ENCODE data around the gene IFNL1.
"Not testable (repeated sequence)": the region's sequence is repeated elsewhere in the genome, so short reads cannot be mapped to it uniquely, and the experiment has no call there.

The IFNL1 gene

DNA sequence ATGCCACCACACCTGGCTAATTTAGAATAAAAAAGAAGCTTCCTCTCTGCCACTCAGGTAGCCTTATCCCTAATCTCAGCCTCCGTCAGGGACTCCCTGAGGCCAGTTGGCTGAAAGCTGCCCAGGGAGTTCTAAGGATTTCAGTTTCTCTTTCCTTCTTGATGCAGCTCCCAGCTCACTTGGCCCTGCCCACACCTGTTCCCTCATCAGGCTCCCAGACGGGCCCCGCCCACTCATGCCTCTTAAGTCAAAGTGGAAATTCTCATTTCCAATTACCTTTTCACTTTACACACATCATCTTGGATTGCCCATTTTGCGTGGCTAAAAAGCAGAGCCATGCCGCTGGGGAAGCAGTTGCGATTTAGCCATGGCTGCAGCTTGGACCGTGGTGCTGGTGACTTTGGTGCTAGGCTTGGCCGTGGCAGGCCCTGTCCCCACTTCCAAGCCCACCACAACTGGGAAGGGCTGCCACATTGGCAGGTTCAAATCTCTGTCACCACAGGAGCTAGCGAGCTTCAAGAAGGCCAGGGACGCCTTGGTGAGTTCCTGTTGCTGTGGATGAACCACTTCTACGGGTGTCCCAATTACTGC is at the start of gene IFNL1:
TSS of gene IFNL1 (plus strand) at position 353 of the 591 bp plus-strand sequence. CDS start at position 368, 15 bp downstream.
- DNase-seq (ENCODE audit: low read depth) = no peak

DNA sequence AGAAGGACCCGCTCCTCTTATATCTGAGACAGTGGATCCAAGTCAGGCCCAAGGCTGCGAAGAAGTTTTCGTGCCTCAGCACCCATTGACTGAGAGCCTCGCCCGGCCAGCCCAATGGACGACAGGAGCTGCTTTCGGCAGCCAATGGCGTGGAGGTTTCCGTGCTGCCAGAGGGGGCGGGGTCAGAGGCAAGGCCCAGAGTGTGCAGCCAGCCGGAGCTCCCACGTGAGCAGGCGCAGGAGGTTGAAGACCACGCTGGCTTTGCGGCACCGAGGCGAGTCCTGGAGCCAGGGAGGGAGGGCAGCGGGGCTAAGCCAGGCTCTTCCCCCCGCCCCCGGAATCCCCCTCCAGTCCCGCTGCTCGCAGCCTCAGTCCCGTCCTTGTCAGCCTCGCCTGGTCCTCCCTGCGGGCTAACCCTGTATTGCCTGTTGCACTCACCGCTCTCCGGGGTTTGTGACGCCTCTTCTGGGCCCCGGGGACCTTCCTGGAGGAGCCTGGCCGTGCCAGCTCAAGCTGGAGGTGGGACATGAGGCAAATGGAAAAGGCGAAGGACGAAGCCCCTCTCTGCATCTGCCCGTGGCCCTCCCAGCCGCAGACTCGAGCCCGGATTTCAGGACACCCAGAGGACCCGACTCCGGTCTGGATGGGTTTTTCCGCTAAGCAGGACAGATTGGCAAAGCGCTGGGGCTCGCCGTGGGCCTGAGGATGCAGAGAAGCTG is 49.1 kb upstream of the IFNL1 start:
- DNase-seq (ENCODE audit: low read depth) = no peak

DNA sequence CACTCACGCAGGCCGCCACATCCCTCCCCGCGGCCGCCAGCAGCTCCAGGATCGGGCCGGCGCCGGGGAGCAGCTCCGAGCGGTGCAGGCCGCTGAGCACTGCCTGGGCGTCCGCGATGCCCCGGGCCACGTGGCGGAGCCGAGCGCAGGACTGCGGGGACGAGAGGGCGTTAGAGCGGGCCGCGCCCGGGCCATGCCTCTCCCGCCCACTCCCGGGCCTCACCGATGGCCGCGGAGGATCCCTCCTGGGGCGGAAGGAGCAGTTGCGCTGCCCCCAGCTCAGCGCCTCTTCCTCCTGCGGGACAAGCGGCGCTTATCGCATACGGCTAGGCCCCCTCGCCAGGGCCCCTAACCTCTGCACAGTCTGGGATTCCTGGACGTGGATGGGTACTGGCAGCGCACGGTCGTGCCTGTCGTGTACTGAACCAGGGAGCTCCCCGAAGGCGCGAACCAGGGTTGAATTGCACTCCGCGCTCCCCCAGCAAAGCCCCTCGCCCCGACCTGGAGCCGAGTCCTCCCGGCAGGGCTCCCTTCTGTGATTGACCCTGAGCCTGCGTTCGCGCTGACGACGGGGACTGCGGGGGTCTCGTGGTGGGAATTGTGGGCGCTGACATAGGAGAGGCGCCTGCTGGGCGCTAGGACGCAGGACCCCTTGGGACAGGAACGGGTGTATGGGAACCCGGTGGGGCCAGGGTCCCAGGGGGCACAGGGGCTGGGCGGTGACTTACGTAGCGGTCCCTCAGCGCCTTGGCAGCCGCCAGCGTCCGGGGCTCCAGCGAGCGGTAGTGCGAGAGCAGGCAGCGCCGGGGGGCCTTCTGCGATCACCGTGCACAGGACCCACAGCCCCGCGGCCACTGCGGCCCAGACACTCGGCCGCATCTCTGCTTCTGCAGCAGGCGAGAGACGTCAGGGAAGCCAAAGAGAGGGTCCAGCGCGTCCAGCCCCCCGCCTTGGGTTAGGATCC is 48.2 kb upstream of the IFNL1 start:
- no peak for DNase-seq (ENCODE audit: low read depth)

- no peak for DNase-seq (ENCODE audit: low read depth)
Measured at GRCh38 chr19:39248806-39249205, 47.4 kb upstream of the IFNL1 start, which contains the start of gene IFNL4. Gene IFNL4 (minus strand): TSS chr19:39248856.

GRCh38 chr19:39251081-39251480 is 45.1 kb upstream of the IFNL1 start:
- no peak for DNase-seq (ENCODE audit: low read depth)

GRCh38 chr19:39251846-39252245 is 44.4 kb upstream of the IFNL1 start:
- no peak for DNase-seq (ENCODE audit: low read depth)

DNA sequence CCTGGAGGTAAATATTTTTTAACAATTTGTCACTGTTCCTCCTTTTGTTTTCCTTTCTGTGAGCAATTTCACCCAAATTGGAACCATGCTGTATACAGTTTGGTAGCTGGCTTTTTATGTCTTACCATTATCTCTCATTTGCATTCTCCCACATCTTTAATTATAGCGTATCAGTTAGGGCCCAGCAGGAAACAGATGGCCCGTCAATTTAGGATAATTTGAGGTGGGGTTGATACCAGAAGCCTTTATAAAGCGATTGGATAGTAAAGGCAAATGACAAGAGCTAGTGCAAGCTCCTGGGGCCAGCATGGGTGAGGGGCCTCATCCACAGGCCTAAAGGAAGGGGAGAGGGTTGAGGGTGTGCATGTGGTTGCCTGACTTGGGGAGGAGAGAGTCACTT is 43.7 kb upstream of the IFNL1 start:
- no peak for DNase-seq (ENCODE audit: low read depth)

DNA sequence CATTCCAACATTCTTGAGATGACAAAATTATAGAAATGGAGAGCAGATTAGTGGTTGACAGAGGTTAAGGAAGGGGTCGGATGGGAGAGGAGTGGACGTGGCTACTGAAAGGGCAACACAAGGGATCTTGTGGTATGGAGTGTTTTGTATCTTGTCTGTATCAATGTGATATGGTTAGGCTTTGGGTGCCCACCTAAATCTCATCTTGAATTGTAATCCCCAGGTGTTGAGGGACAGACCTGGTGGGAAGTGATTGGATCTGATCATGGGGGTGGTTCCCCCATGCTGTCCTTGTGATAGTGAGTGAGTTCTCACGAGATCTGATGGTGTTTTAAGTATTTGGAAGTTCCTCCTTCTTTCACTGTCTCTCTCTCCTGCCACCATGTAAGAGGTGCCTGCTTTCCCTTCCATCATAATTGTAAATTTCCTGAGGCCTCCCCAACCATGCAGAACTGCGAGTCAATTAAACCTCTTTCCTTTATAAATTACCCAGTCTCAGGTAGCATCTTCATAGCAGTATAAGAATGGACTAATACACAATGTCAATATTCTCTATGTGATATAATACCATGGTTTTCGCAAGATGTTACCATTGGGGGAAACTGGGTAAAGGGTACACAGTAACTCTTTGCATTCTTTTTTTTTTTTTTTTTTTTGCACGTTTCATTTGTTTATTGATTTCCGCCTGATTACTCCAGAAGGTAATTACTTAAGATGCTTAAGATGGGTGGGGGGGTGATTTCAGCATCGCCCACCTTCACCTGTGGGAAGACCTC is 42.6 kb upstream of the IFNL1 start:
- no peak for DNase-seq (ENCODE audit: low read depth)

DNA sequence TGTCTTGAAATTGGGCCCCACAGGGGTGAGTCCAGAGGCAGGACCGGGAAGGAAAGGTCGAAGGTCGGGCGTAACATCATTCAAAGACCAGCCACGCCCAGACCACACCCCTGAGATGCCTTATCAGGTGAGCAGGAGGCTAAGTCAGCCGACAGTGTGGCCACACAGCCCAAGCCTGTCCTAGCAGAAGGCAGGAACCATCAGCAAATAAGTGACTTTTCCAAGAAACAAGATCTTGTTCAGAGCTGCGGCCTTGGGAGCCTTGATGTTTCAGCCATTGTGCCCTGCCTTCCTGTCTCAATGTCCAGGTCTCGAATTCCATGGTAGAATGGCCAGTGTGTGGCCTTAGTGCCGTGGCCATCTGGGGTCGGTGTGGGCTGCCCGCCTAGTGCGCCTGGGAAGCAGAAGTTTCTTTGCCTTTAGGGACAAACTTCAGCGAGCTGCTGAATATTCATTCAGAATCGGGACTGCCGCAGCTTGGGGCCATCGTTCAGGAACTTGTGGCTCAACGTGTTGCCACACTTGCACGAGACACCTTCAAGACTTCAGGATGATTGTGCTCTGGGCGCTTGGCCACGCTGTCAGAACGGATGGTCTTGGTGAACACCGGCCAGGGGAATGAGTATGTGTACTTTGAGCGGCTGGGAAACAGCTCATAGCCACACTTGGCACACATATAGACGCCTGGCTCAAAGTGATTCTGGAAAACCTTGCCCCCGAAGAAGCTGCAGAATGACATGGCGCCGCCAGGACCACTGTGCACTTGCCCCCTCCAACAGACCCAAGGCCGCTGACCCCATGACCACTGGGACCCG is 41.5 kb upstream of the IFNL1 start:
- no peak for DNase-seq (ENCODE audit: low read depth)

- DNase-seq (ENCODE audit: low read depth) = no peak
Measured at GRCh38 chr19:39257227-39257626, 39.0 kb upstream of the IFNL1 start.

DNA sequence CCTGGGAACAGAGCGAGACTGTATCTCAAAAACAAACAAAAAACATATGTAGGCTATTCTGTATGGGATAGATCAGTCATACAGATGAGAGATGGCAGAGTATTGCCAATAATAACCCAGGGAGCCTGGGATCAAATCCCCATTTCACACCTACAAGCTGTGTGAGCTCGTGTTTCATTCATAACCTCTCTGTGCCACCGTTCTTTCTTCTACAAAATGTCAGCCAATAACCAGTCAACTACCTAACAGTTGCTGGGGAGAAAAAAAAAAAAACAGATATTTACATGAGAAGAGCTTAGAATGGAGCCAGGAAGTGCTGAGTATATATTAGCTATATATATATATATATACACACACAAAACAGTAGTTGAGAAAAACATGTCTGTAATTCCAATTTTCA is 34.5 kb upstream of the IFNL1 start:
- no peak for DNase-seq (ENCODE audit: low read depth)

DNA sequence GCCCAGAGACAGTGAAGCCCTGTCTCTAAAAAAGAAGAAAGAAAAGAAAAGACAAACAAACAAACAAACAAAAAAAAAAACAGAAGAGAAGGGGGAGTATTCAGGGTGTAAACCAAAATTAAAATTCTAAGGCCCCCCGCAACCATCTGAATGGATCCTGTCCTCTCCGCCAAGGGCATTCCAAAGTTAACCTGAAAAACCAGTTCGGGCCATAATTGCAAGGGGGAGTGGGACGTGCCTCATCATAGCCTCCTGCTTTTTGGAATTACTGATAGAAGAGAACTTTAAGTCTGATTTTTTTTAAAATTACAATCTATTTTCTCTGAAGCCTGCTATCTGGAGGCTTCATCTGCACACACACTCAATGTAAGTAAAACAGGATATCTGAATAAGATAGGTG is 33.7 kb upstream of the IFNL1 start:
- no peak for DNase-seq (ENCODE audit: low read depth)

DNA sequence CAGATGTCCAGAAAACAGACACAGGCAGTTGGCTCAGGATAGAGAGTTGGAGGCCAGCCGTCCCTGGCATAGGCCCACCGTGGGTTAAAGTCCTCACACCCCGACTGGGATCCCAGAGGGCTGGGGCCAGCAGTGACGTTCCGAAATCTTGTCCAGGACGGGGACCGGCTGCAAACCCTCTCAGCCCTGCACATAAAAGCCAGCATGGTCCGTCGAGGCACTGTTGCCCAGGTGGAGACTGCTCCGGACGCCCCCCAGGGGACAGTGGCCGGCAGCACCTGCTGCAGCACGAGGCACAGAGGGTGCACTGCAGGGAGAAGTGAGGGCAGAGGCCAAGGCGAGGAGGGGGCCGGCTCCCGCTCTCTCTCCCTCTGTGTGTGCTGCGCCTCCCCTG is 32.3 kb upstream of the IFNL1 start:
- DNase-seq (ENCODE audit: low read depth) = no peak

DNA sequence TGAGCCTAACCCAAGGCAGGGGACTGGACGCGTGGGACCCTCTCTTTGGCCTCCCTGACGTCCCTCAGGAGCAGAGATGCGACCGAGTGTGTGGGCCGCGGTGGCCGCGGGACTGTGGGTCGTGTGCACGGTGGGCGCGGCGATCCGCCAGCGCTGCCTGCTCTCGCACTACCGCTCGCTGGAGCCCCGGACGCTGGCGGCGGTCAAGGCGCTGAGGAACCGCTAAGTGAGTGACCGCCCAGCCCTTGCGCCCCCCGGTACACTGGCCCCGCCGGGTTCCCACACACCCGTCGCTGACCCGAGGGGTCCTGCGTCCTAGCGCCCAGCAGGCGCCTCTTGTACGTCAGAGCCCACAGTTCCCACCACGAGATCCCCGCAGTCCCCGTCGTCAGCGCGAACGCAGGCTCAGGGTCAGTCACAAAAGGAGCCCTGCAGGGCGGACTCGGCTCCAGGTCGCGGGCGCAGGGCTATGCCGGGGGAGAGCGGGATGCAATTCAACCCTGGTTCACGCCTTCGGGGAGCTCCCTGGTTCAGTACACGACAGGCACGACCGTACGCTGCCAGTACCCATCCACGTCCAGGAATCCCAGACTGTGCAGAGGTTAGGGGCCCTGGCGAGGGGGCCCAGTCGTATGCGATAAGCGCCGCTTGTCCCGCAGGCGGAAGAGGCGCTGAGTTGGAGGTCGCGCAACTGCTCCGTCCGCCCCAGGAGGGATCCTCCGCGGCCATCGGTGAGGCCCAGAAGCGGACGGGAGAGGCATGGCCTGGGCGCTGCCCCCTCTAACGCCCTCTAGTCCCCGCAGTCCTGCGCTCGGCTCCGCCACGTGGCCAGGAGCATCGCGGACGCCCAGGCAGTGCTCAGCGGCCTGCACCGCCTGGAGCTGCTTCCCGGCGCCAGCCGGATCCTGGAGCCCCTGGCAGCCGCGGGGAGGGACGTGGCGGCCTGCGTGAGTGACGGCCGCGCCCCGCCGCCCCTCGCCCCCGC is 31.6 kb upstream of the IFNL1 start:
- no peak for DNase-seq (ENCODE audit: low read depth)

GRCh38 chr19:39265321-39265916 is 30.8 kb upstream of the IFNL1 start:
- DNase-seq (ENCODE audit: low read depth) = no peak

DNA sequence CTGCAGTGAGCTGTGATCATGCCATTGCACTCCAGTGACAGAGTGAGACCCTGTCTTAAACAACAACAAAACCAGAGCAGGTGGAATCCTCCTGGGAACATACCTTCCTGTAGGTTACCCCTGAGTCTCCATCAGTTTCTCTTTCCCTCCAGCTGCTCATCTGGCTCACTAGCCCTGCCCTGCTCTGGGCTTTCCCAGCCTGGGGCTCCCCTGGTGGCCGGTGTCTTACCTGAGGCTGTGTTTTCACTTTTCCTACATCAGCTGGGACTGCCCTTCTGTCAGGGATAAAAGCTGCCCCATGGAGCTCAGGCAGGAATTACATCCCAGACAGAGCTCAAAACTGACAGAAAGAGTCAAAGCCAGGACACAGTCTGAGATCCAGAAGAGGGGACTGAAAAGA is 28.1 kb upstream of the IFNL1 start, which contains the start of gene IFNL2:
TSS of gene IFNL2 (plus strand) at position 312 of the 400 bp plus-strand sequence. CDS start 173 bp downstream, outside the sequence.
- DNase-seq (ENCODE audit: low read depth) = not testable (repeated sequence)

- not testable (repeated sequence) for DNase-seq (ENCODE audit: low read depth)
Measured at GRCh38 chr19:39268531-39269223, 27.5 kb upstream of the IFNL1 start.

- DNase-seq (ENCODE audit: low read depth) = not testable (repeated sequence)
Measured at GRCh38 chr19:39269369-39269768, 26.8 kb upstream of the IFNL1 start.
